PC-9 (cell line): ENCODE results near the gene PDE8A. TPM values are rescaled to one million over a fixed set of nuclear protein-coding genes. Genes with fewer than 3 reads are reported as not detected.

ENCODE experiments used
- BruUV-seq: library from RNA; stranded (reverse); fragments of 400-500 nt; replicated peaks from 2 replicates; lab custom pipeline; 2021; lab: Mats Ljungman, UMichigan
- CTCF ChIA-PET: fragments of 300-600 bp; sonication (Branson Sonifier 250); formaldehyde crosslinking; loops from one replicate; lab custom pipeline; 2022; ENCODE audit warnings: antibody characterized with exemption; lab: Charles Lee
- POLR2A ChIA-PET: fragments of 300-600 bp; sonication (Branson Sonifier 250); formaldehyde crosslinking; loops from one replicate; lab custom pipeline; 2022; ENCODE audit warnings: antibody characterized with exemption; ENCODE audit not compliant: unreplicated experiment; lab: Charles Lee
- DNase-seq, 2 experiments: peaks; one replicate each; pipeline versions ENCODE4 v3.0.0 to v3.0.0-alpha.2; 2015 to 2022; ENCODE audit warnings: mixed read lengths in 1 of 2
- H2AFZ ChIP-seq: fragments of 200-600 bp; sonication (generic); 2 replicates; pipeline ENCODE4 v1.8.1; 2017; ENCODE audit warnings: antibody characterized with exemption
- H3F3A ChIP-seq: fragments of 200-600 bp; sonication (generic); 2 replicates; pipeline ENCODE4 v1.8.1; 2017; ENCODE audit warnings: antibody characterized with exemption, mild to moderate bottlenecking, low read depth; ENCODE audit not compliant: insufficient read depth
- H3K27ac ChIP-seq: fragments of 200-600 bp; sonication (generic); 2 replicates; pipeline ENCODE4 v1.6.1; 2016; ENCODE audit warnings: mixed run types
- H3K27me3 ChIP-seq: fragments of 200-600 bp; sonication (generic); 2 replicates; pipeline ENCODE4 v1.6.1; 2016; ENCODE audit warnings: low read depth, mixed run types; ENCODE audit not compliant: insufficient read depth
- H3K36me3 ChIP-seq: fragments of 200-600 bp; sonication (generic); 2 replicates; pipeline ENCODE4 v1.6.1; 2016; ENCODE audit warnings: low read depth, mixed run types
- H3K4me1 ChIP-seq: fragments of 200-600 bp; sonication (generic); replicated peaks from 2 replicates; pipeline ENCODE4 v1.6.1; 2016; ENCODE audit warnings: mixed run types; ENCODE audit not compliant: insufficient read depth
- H3K4me2 ChIP-seq: fragments of 200-600 bp; sonication (generic); 2 replicates; pipeline ENCODE4 v1.6.1; 2017; ENCODE audit warnings: mixed run types
- H3K4me3 ChIP-seq: fragments of 200-600 bp; sonication (generic); 2 replicates; pipeline ENCODE4 v1.6.1; 2016; ENCODE audit warnings: mixed run types
- H3K79me2 ChIP-seq: fragments of 200-600 bp; sonication (generic); 2 replicates; pipeline ENCODE4 v1.6.1; 2017; ENCODE audit warnings: low read depth, mixed run types
- H3K9me2 ChIP-seq: fragments of 200-600 bp; sonication (generic); 2 replicates; pipeline ENCODE4 v1.8.1; 2017; ENCODE audit warnings: mild to moderate bottlenecking; ENCODE audit not compliant: insufficient read depth
- H3K9me3 ChIP-seq: fragments of 200-600 bp; sonication (generic); 2 replicates; pipeline ENCODE4 v1.8.1; 2016; ENCODE audit warnings: low read depth; ENCODE audit not compliant: insufficient read depth
- H4K20me1 ChIP-seq: fragments of 200-600 bp; sonication (generic); 2 replicates; pipeline ENCODE4 v1.8.1; 2017; ENCODE audit not compliant: insufficient read depth
- EZH2 ChIP-seq: fragments of 200-600 bp; sonication (generic); IDR thresholded peaks from 2 replicates; pipeline ENCODE4 v1.8.0; 2017; ENCODE audit warnings: antibody characterized with exemption, low read depth
- intact Hi-C: fragments of 100-400 bp; cut with micrococcal nuclease; formaldehyde crosslinking; loops from one replicate; pipeline ENCODE4 v1.10.0; 2022; ENCODE audit not compliant: unreplicated experiment
- total RNA-seq: library from RNA; stranded (reverse); gene quantifications from 2 replicates; pipeline ENCODE4 v1.2.3, GENCODE V29; 2021
- TF ChIP-seq, protein P1 (sequence below): fragments of 200-600 bp; sonication (generic); conservative IDR thresholded peaks from 2 replicates; pipeline ENCODE4 v1.6.1; 2017; ENCODE audit warnings: mixed run types, antibody characterized with exemption, mild to moderate bottlenecking, moderate library complexity

The PDE8A gene
- total RNA-seq, 1 experiment from 2014 or later, result 47.3 TPM

DNA sequence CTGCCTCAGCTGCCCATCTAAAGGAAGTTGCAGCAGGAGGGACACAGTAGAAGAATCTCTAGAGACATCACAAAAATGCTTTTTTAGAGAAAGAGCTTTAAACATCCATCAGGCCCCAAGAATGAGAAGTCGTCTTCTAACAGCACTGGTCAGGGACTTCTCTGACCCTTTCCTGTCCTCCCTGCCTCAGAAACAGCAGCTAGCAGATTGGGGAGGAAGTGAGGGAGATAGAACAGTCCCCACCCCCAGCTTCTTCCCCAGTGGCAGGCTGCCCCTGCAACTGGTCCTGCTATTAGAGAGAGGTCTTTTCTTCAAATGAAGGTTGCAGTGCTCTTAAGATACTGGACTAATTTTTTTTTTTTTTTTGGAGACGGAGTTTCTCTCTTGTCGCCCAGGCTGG, 55.1 kb downstream of the PDE8A start:
- H3K9me3 ChIP-seq, result no peaks in the 10 kb centered on the region
- H3F3A ChIP-seq, result no peaks in the 10 kb centered on the region
- H3K27ac ChIP-seq, result no peak overlapping the region
- BruUV-seq, result no TSS peak
- no peak for DNase-seq
- H3K36me3 ChIP-seq, result no peaks in the 10 kb centered on the region
- intact Hi-C loops, result no loop called here
- POLR2A ChIA-PET, result no interaction called here
- H3K4me2 ChIP-seq, result no peak overlapping the region
- CTCF ChIA-PET, result interaction anchor here (0.6 kb wide), 1 partner anchor 283 kb away, joined by 5 read pairs; no protein-coding TSS in a partner anchor
- H3K79me2 ChIP-seq, result peaks cover 58% of the 10 kb centered on the region
- H3K9me2 ChIP-seq, result no peaks in the 10 kb centered on the region
- H2AFZ ChIP-seq, result no peak overlapping the region
- H3K4me1 ChIP-seq, result no peaks in the 10 kb centered on the region
- H3K4me3 ChIP-seq, result no peak overlapping the region
- TF ChIP-seq, protein P1, sequence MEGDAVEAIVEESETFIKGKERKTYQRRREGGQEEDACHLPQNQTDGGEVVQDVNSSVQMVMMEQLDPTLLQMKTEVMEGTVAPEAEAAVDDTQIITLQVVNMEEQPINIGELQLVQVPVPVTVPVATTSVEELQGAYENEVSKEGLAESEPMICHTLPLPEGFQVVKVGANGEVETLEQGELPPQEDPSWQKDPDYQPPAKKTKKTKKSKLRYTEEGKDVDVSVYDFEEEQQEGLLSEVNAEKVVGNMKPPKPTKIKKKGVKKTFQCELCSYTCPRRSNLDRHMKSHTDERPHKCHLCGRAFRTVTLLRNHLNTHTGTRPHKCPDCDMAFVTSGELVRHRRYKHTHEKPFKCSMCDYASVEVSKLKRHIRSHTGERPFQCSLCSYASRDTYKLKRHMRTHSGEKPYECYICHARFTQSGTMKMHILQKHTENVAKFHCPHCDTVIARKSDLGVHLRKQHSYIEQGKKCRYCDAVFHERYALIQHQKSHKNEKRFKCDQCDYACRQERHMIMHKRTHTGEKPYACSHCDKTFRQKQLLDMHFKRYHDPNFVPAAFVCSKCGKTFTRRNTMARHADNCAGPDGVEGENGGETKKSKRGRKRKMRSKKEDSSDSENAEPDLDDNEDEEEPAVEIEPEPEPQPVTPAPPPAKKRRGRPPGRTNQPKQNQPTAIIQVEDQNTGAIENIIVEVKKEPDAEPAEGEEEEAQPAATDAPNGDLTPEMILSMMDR, result no peak
- no peak for TF ChIP-seq EZH2
- no peaks in the 10 kb centered on the region for H3K27me3 ChIP-seq
- H4K20me1 ChIP-seq, result no peaks in the 10 kb centered on the region; the same call in 1 of the 2 replicates

DNA sequence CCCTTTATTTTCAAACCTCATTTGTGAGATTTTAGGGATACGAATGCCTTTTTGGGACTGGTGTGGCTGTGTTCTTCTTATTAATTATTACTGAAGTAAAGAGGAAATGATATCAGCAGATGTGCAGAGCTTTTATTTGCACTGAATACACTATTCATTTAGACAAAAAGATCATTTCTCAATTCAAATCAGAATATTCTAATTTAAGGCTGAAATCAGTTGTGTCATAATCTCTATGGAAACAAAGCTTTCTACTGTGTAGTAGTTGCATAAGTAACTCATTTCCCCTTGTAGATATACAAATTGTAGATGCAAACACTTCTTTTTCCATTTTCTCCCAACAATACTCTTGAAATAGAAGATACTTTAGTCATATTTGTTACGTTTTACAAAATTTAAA, 56.0 kb downstream of the PDE8A start:
- Histone ChIP-seq H3K27me3 (no peaks in the 10 kb centered on the region), H4K20me1 (no peaks in the 10 kb centered on the region; the same call in 1 of the 2 replicates), H3F3A (no peaks in the 10 kb centered on the region), H3K9me2 (no peaks in the 10 kb centered on the region), H3K4me2 (no peak overlapping the region), H3K27ac (no peak overlapping the region), H2AFZ (no peak overlapping the region), H3K36me3 (no peaks in the 10 kb centered on the region), H3K9me3 (no peaks in the 10 kb centered on the region), H3K4me1 (no peaks in the 10 kb centered on the region), H3K4me3 (no peak overlapping the region), H3K79me2 (peaks cover 49% of the 10 kb centered on the region)
- BruUV-seq, result no TSS peak
- no peak for TF ChIP-seq EZH2
- TF ChIP-seq, protein P1, result no peak
- DNase-seq, result no peak
- ChIA-PET POLR2A (no interaction called here), CTCF (interaction anchor here (0.6 kb wide), 1 partner anchor 37 kb away, joined by 3 read pairs; no protein-coding TSS in a partner anchor)
- intact Hi-C loops, result no loop called here

DNA sequence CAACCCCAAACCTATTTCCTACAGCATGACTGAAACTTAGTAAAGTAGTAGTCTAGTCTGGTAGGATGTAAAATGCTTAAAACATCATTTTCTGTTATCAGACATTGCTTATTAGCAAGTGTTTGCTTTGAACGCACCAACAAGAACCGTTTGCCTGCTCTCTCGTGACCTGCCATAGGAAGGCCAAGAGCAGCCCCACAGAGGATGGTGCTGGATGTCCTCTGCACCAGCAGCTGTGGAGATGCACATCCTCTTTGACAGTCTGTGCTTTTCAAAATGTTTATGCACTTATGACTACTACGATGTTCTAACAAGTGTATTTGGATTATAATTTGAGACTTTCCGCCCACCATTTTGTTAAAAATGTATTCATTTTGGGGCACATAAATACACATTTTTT, 59.6 kb downstream of the PDE8A start:
- no peak for DNase-seq
- BruUV-seq, result no TSS peak
- Histone ChIP-seq H2AFZ (no peak overlapping the region), H3K9me3 (no peaks in the 10 kb centered on the region), H3K4me1 (peaks cover 14% of the 10 kb centered on the region), H3K27ac (no peak overlapping the region), H3K4me3 (no peak overlapping the region), H3K4me2 (no peak overlapping the region), H4K20me1 (no peaks in the 10 kb centered on the region; the same call in 1 of the 2 replicates), H3K36me3 (no peaks in the 10 kb centered on the region), H3F3A (peaks cover 3% of the 10 kb centered on the region; the same call in 1 of the 2 replicates), H3K27me3 (no peaks in the 10 kb centered on the region), H3K79me2 (peaks cover 50% of the 10 kb centered on the region), H3K9me2 (no peaks in the 10 kb centered on the region)
- POLR2A ChIA-PET, result no interaction called here
- no peak for TF ChIP-seq EZH2
- TF ChIP-seq, protein P1, result no peak
- CTCF ChIA-PET, result no interaction called here
- intact Hi-C loops, result loop anchor here (5.0 kb wide), 2 partner anchors 214 to 454 kb away; no protein-coding TSS in a partner anchor
